K562 (cell line): ENCODE results near the gene PHKG1. TPM values are rescaled to one million over a fixed set of nuclear protein-coding genes. Genes with fewer than 3 reads are reported as not detected.

Source experiments
- CREB3 ChIP-seq: fragments of 450-650 bp; conservative IDR thresholded peaks from 2 replicates; pipeline ENCODE4 v1.6.1; 2016; ENCODE audit warnings: missing genetic modification characterization, low read depth, mild to moderate bottlenecking, missing compliant biosample characterization, moderate library complexity
- E2F3 ChIP-seq: fragments of 250-450 bp; sonication (Bioruptor Pico); IDR thresholded peaks from 2 replicates; pipeline ENCODE4 v1.4.0; 2020; ENCODE audit warnings: mild to moderate bottlenecking
- EWSR1 ChIP-seq: fragments of 450-650 bp; IDR thresholded peaks from 2 replicates; pipeline ENCODE4 v1.6.1; 2018; ENCODE audit warnings: borderline replicate concordance, mild to moderate bottlenecking, low read depth, moderate library complexity; ENCODE audit not compliant: partially characterized antibody
- GTF3C2 ChIP-seq: IDR thresholded peaks from 3 replicates; pipeline ENCODE4 v1.6.1; 2011; ENCODE audit warnings: borderline replicate concordance, mild to moderate bottlenecking, moderate library complexity; ENCODE audit not compliant: insufficient read length; ENCODE audit errors: extremely low read depth
- HDAC6 ChIP-seq: IDR thresholded peaks from 2 replicates; pipeline ENCODE4 v1.6.1; 2012; ENCODE audit warnings: low read depth, mild to moderate bottlenecking, control low read depth, inconsistent platforms, low read length, moderate library complexity
- IRF2 ChIP-seq: sonication (generic); formaldehyde crosslinking; IDR thresholded peaks from 2 replicates; pipeline ENCODE4 v1.8.1; 2022; ENCODE audit warnings: mild to moderate bottlenecking, missing genetic modification reagents
- MYC ChIP-seq, 2 experiments: fragments of 250-450 bp in 1 of 2; sonication (Bioruptor Pico) in 1 of 2; IDR thresholded peaks; 2 replicates each; pipeline versions ENCODE4 v1.5.1 to v1.6.1; 2012 to 2021; ENCODE audit warnings: low read depth in 2 of 2, borderline replicate concordance in 1 of 2, improper control_type of control experiment in 1 of 2, low read length in 1 of 2, mild to moderate bottlenecking in 1 of 2, moderate library complexity in 1 of 2
- NBN ChIP-seq: fragments of 450-650 bp; IDR thresholded peaks from 2 replicates; pipeline ENCODE4 v1.6.1; 2016; ENCODE audit warnings: low read depth, mild to moderate bottlenecking
- POLR2AphosphoS2 ChIP-seq: IDR thresholded peaks from 2 replicates; pipeline ENCODE4 v1.6.1; 2012; ENCODE audit warnings: low read length, improper control_type of control experiment
- RFX1 ChIP-seq: fragments of 450-650 bp; IDR thresholded peaks from 2 replicates; pipeline ENCODE4 v1.6.1; 2016; ENCODE audit warnings: mild to moderate bottlenecking, moderate library complexity
- TAF7 ChIP-seq: fragments of 450-650 bp; IDR thresholded peaks from 2 replicates; pipeline ENCODE4 v1.6.1; 2016; ENCODE audit warnings: missing genetic modification characterization, missing compliant biosample characterization
- TCF7L2 ChIP-seq: fragments of 150-350 bp; IDR thresholded peaks from 2 replicates; pipeline ENCODE4 v1.6.1; 2016; ENCODE audit warnings: low read depth, mild to moderate bottlenecking, low read length, moderate library complexity
- WHSC1 ChIP-seq: IDR thresholded peaks from one replicate; pipeline ENCODE4 v1.6.1; 2012; ENCODE audit warnings: low read length, control low read depth, inconsistent platforms
- ZBTB5 ChIP-seq: fragments of 450-650 bp; IDR thresholded peaks from 2 replicates; pipeline ENCODE4 v1.6.1; 2017; ENCODE audit warnings: antibody characterized with exemption
- ZNF592 ChIP-seq: fragments of 450-650 bp; IDR thresholded peaks from 2 replicates; pipeline ENCODE4 v1.6.1; 2017; ENCODE audit warnings: antibody characterized with exemption, mild to moderate bottlenecking
- polyA plus RNA-seq, 8 experiments: library from polyadenylated mRNA; depleted of rRNA in 4 of 8; stranded (reverse) in 5 of 8; unstranded in 3 of 8; fragments of >200 nt; fragmentation: Nextera tagmentation in 2 of 8; fragmentation: Illumina TruSeq in 1 of 8; extraction: Ambion mirVana in 2 of 8; extraction: Trizol in 1 of 8; gene quantifications; 2 replicates each; pipeline versions ENCODE4 v1.2.1 to v1.2.3, GENCODE V29; 2011 to 2014; ENCODE audit warnings: inconsistent platforms in 1 of 8, missing spikeins in 1 of 8
- total RNA-seq, 7 experiments: library from RNA; depleted of rRNA in 6 of 7; stranded (reverse); fragments of >200 nt in 6 of 7; fragmentation: Illumina TruSeq in 2 of 7; extraction: Trizol in 2 of 7; gene quantifications; 2 replicates each; pipeline versions ENCODE4 v1.2.1 to v1.2.3, GENCODE V29; 2011 to 2021; ENCODE audit warnings: low replicate concordance in 1 of 7

PHKG1 gene
- total and polyA plus RNA-seq, 9 of the 15 experiments (the other 6 are each of a cell fraction or from before 2014, with no cell fraction given), result 0.10 to 0.83 (median 0.46) TPM

- TF ChIP-seq ZBTB5 (no peak), MYC (IDR thresholded peaks at IDR 0.05; ENCODE audit: low read depth, low read length) (peak; percentile 79; the same call in 1 of the 2 replicates), MYC (CRISPR knock-in tag; IDR thresholded peaks at IDR 0.05; ENCODE audit: borderline replicate concordance, low read depth) (no peak), POLR2AphosphoS2 (no peak), HDAC6 (no peak), TAF7 (tag) (no peak), EWSR1 (no peak), GTF3C2 (no peak), CREB3 (tag) (no peak), NBN (0 out of 2 replicates have a peak, but pooled peaks have one; percentile 38), E2F3 (CRISPR knock-in tag) (no peak), TCF7L2 (no peak), ZNF592 (no peak), IRF2 (no peak), WHSC1 (no peak), RFX1 (no peak)
These were observed 58.9 kb downstream of the PHKG1 start (continued) for GRCh38 chr7:56033671-56034432.
